GM12873 (cell line): ENCODE measurements around the gene DDIAS.

Experiments
- CTCF ChIP-seq: IDR thresholded peaks from 2 replicates; pipeline ENCODE4 v1.5.1; 2012; ENCODE audit warnings: low read depth, mild to moderate bottlenecking, moderate library complexity, low read length, control low read depth; ENCODE audit not compliant: insufficient read depth; ENCODE audit errors: missing control alignments

The DDIAS gene

DNA sequence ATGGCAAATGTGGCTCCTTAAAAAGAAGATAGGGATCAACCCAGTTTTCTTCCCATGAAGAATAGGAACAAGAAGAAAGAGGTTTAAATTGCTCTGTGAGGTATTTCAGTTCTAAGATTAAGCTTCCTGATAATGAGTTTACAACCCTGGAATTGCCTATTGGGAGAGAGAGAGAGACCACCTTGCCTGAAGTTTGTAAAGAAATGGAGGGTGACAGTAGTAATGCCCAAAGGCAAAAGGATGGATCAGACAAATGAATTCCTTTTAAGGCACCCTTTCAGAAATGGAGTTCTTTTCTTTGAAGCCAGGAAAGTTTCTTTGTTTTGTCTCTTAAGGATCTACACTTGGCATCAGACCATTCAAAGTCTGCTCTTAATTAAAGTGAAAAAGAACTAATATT is 74.3 kb downstream of the DDIAS start:
- TF ChIP-seq CTCF = no peak

GRCh38 chr11:82976786-82977185 is 75.2 kb downstream of the DDIAS start:
- TF ChIP-seq CTCF = no peak

DNA sequence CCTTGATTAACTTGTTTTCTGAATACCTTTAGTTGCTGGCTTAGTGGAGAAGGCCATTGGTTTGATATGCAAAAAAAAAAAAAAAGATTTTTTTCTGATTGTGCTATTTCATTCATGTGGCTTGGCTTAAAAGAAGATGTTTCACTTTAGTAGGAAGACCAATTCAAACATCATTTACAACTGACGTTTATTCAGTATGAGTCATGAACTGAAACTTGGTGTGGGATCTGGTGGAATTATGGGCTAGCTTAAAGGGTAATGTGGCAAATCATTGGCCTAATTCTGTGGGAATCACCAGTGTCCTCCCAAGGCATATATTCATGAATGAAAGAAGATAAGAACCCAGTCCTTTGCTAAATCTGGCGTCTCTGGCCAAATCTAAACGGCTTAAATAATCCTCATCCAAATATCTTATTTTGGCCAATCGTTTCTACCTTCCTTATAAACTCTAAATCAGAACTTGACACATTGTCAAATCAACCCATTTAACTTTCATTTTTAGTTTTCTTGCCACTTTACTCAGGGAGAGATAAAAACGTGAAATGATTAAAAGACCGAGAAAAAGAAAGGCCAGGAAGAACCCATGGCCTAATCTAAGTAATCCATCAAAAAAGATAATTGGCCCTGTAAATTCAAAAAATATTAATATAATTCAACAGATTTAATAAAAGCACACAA is 77.0 kb downstream of the DDIAS start:
- TF ChIP-seq CTCF = no peak

DNA sequence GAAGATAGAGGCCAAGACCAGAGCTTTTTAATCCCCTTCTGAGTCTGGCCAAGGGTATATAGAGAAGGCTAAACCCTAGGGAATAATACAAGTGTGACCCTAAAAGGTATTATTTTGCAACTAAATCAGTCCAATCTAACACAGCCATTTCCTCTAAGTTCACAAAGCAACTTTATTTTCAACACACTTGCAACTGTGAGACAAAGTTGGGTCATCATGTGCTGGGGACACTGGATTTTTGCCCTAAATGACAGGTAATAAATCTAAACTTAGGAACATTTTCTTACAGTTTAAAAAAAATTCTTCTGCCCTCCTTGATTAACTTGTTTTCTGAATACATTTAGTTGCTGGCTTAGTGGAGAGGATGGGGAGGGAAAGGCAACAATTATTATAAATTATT is 78.3 kb downstream of the DDIAS start:
- TF ChIP-seq CTCF = no peak

DNA sequence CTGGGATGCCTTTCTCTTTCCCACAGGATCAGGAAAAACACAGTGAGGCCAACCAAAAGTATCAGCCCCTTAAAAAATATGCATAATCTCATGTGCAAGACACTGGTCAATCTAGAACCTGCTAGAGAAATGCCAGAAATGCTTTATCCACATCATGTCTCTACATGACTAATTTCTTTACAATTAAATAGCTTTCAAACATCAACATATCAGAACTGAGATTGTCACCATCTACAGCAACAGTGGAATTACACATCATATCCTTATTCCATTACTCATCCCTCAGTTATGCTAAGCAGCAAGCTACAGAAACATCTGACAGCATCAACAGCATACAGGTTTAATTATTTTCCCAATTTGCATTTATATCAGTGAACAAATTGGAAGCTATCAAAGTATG is 78.8 kb downstream of the DDIAS start:
- TF ChIP-seq CTCF = no peak

GRCh38 chr11:82980947-82981346 is 79.4 kb downstream of the DDIAS start:
- TF ChIP-seq CTCF = no peak

GRCh38 chr11:82981852-82982251 is 80.3 kb downstream of the DDIAS start:
- TF ChIP-seq CTCF = no peak
